BE2C (cell line): ENCODE results near the gene SPECC1L.

Source experiments
- DNase-seq: peaks from one replicate; pipeline ENCODE4 v3.0.0-alpha.2; 2020
- H3K27me3 ChIP-seq: fragments of 250-450 bp; sonication (Bioruptor Pico); 2 replicates; pipeline ENCODE4 v1.5.1; 2020; ENCODE audit warnings: mild to moderate bottlenecking
- H3K36me3 ChIP-seq: fragments of 250-450 bp; sonication (Bioruptor Pico); 2 replicates; pipeline ENCODE4 v1.5.1; 2020; ENCODE audit warnings: mild to moderate bottlenecking
- H3K4me1 ChIP-seq: fragments of 250-450 bp; sonication (Bioruptor Pico); 2 replicates; pipeline ENCODE4 v1.5.1; 2020
- H3K4me3 ChIP-seq: 2 replicates; pipeline ENCODE4 v1.5.1; 2011; ENCODE audit warnings: low read depth, low read length
- H3K9me3 ChIP-seq: fragments of 250-450 bp; sonication (Bioruptor Pico); 2 replicates; pipeline ENCODE4 v1.5.1; 2020
- CTCF ChIP-seq: IDR thresholded peaks from 2 replicates; pipeline ENCODE4 v1.5.1; 2012; ENCODE audit warnings: mild to moderate bottlenecking, low read depth, low read length

Gene SPECC1L

GRCh38 chr22:24445481-24446259 is 175.0 kb downstream of the SPECC1L start:
- no peaks in the 10 kb centered on the region for H3K27me3 ChIP-seq
- peak; percentile 79 for DNase-seq
- TF ChIP-seq CTCF: no peak
- no peaks in the 10 kb centered on the region for H3K36me3 ChIP-seq
- peak overlapping the region; percentile 39 for H3K4me3 ChIP-seq
- peaks cover 82% of the 10 kb centered on the region for H3K4me1 ChIP-seq
- no peaks in the 10 kb centered on the region for H3K9me3 ChIP-seq

- H3K36me3 ChIP-seq: no peaks in the 10 kb centered on the region
- peaks cover 81% of the 10 kb centered on the region for H3K4me1 ChIP-seq
- H3K4me3 ChIP-seq: peak overlapping the region; percentile 39
- TF ChIP-seq CTCF: no peak
- 0 out of 2 replicates have a peak, but pooled peaks cover 3% of the 10 kb centered on the region for H3K9me3 ChIP-seq
- DNase-seq: no peak
- H3K27me3 ChIP-seq: no peaks in the 10 kb centered on the region
Observed at GRCh38 chr22:24446260-24446611, 175.6 kb downstream of the SPECC1L start.

- no peak overlapping the region for H3K4me3 ChIP-seq
- peaks cover 44% of the 10 kb centered on the region for H3K4me1 ChIP-seq
- DNase-seq: peak; percentile 91
- 0 out of 2 replicates have a peak, but pooled peaks cover 3% of the 10 kb centered on the region for H3K9me3 ChIP-seq
- no peaks in the 10 kb centered on the region for H3K27me3 ChIP-seq
- H3K36me3 ChIP-seq: no peaks in the 10 kb centered on the region
- no peak for TF ChIP-seq CTCF
Observed at GRCh38 chr22:24450610-24451009, 180.0 kb downstream of the SPECC1L start.

GRCh38 chr22:24451162-24451561 is 180.5 kb downstream of the SPECC1L start:
- H3K36me3 ChIP-seq: no peaks in the 10 kb centered on the region
- no peak overlapping the region for H3K4me3 ChIP-seq
- TF ChIP-seq CTCF: no peak
- H3K9me3 ChIP-seq: 0 out of 2 replicates have a peak, but pooled peaks cover 3% of the 10 kb centered on the region
- DNase-seq: no peak
- peaks cover 38% of the 10 kb centered on the region for H3K4me1 ChIP-seq
- H3K27me3 ChIP-seq: no peaks in the 10 kb centered on the region

- TF ChIP-seq CTCF: no peak
- Histone ChIP-seq H3K27me3 (no peaks in the 10 kb centered on the region), H3K4me3 (no peak overlapping the region), H3K4me1 (peaks cover 22% of the 10 kb centered on the region), H3K9me3 (0 out of 2 replicates have a peak, but pooled peaks cover 3% of the 10 kb centered on the region), H3K36me3 (no peaks in the 10 kb centered on the region)
- DNase-seq: no peak
Observed at GRCh38 chr22:24453853-24454252, 183.2 kb downstream of the SPECC1L start.

GRCh38 chr22:24455039-24455438 is 184.4 kb downstream of the SPECC1L start:
- DNase-seq: no peak
- Histone ChIP-seq H3K4me3 (no peak overlapping the region), H3K27me3 (no peaks in the 10 kb centered on the region), H3K4me1 (peaks cover 16% of the 10 kb centered on the region), H3K9me3 (0 out of 2 replicates have a peak, but pooled peaks cover 3% of the 10 kb centered on the region), H3K36me3 (no peaks in the 10 kb centered on the region)
- no peak for TF ChIP-seq CTCF
